AG04449 (cell line): ENCODE data around the gene DNAJC21.

Experiments used
- CTCF ChIA-PET: fragments of 350-600 bp; formaldehyde crosslinking; extraction: SDS; loops from one replicate; lab custom pipeline; 2021; ENCODE audit warnings: antibody characterized with exemption; lab: Yijun Ruan, JAX
- POLR2A ChIA-PET: fragments of 400-600, 350-600 bp; formaldehyde crosslinking; extraction: SDS; loops from one replicate; lab custom pipeline; 2020; ENCODE audit warnings: antibody characterized with exemption, inconsistent platforms; lab: Yijun Ruan, JAX
- DNase-seq: peaks from one replicate; pipeline ENCODE4 v3.0.0-alpha.2; 2010; ENCODE audit warnings: low read depth, low spot score
- H3K4me3 ChIP-seq: 2 replicates; pipeline ENCODE4 v1.5.1; 2011; ENCODE audit warnings: low read depth, mild to moderate bottlenecking, control low read depth, low read length
- TF ChIP-seq, protein P1 (sequence below): IDR thresholded peaks from one replicate; pipeline ENCODE4 v1.5.1; 2011; ENCODE audit warnings: mild to moderate bottlenecking, moderate library complexity, low read length, control low read depth, inconsistent platforms; ENCODE audit not compliant: insufficient read depth; ENCODE audit errors: missing control alignments

The DNAJC21 gene

DNA sequence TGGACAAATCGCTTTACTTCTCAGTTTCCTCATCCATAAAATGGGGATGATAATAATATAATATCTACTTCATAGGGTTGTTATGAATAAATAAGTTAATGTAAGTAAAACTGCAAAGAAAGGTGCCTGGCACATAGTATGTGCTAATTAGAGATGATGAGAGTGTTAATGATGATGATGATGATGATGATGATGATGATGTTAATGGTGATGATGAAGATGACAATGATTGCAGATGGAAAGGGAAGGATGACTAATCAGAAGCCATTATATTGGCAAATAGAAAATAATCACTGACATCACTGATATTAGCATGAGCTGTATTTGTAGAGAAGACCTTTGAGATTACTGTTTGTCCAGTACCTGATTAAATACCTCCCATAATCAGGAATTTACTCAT is 34.6 kb upstream of the DNAJC21 start:
- TF ChIP-seq, protein P1, sequence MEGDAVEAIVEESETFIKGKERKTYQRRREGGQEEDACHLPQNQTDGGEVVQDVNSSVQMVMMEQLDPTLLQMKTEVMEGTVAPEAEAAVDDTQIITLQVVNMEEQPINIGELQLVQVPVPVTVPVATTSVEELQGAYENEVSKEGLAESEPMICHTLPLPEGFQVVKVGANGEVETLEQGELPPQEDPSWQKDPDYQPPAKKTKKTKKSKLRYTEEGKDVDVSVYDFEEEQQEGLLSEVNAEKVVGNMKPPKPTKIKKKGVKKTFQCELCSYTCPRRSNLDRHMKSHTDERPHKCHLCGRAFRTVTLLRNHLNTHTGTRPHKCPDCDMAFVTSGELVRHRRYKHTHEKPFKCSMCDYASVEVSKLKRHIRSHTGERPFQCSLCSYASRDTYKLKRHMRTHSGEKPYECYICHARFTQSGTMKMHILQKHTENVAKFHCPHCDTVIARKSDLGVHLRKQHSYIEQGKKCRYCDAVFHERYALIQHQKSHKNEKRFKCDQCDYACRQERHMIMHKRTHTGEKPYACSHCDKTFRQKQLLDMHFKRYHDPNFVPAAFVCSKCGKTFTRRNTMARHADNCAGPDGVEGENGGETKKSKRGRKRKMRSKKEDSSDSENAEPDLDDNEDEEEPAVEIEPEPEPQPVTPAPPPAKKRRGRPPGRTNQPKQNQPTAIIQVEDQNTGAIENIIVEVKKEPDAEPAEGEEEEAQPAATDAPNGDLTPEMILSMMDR, result no peak
- H3K4me3 ChIP-seq, result no peak overlapping the region
- DNase-seq, result no peak
- ChIA-PET CTCF (interaction anchor here (1.8 to 18.8 kb wide), 3 partner anchors 8 to 416 kb away, joined by 6 to 687 read pairs (median 40); no protein-coding TSS in a partner anchor), POLR2A (no interaction called here)

DNA sequence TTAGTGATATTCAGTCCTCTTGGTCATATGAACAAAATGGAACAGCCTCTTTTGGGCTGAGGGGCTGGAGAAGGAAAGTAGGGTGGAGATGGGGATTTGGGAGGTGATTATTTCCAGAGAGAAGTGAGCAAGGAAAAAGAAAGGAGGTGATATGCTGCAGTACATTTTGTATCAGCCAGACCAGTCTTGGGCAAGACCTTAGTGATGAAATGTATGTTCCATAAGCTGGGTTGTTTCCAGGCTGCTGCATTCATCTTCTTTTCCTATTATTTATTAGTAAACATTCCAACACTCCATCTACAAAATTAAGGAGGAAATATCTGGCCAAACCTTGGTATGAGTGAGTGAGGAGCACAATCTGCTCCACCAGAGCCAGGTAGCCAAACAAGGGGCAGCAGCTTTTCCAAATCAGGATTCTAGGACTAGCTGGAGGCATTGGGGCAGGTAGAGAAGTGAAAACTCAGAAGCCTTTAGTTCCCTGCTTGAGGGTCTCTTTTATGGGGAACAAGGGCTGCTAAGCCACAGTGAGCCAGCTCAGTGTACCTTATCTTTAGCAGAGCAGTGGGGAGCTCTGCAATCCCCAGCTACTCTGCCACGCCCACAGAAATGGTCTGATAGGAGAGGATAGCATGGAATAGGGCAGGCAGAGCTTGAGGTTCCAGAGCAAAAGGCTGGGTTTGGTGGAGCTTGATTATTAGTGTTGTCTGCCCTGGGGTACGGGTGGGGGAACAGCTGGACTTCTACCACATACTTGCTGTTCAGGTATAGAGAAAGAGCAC is 33.5 kb upstream of the DNAJC21 start:
- CTCF ChIA-PET, result interaction anchor here (0.7 to 18.8 kb wide), 7 partner anchors 11 to 417 kb away, joined by 3 to 687 read pairs (median 3); no protein-coding TSS in a partner anchor
- no peak for DNase-seq
- POLR2A ChIA-PET, result no interaction called here
- TF ChIP-seq, protein P1, result no peak
- H3K4me3 ChIP-seq, result no peak overlapping the region

DNA sequence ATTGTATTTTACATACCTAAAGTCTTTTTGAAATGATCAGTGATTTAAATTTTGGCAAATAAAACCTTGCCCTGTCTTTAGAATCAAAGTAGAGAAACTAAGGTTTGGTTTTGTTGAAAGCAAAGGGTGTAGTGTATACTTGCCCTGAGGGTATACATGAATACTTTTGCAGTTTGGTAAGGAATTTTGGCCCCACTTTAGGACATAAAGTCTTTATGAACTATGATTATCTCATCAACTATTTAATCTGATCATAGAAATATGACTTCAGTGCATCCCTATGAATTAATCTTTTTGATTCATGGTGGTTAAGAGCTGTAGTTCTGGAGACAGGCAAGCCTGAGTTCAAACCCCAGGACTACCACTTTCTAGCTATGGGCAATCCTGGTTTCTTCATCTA is 31.7 kb upstream of the DNAJC21 start:
- no peak overlapping the region for H3K4me3 ChIP-seq
- CTCF ChIA-PET, result interaction anchor here (0.6 to 18.8 kb wide), 49 partner anchors 8 to 431 kb away, joined by 3 to 687 read pairs (median 5); partner anchors contain the start of genes BRIX1, RAD1 and TTC23L
- no peak for DNase-seq
- POLR2A ChIA-PET, result no interaction called here
- TF ChIP-seq, protein P1, result no peak

DNA sequence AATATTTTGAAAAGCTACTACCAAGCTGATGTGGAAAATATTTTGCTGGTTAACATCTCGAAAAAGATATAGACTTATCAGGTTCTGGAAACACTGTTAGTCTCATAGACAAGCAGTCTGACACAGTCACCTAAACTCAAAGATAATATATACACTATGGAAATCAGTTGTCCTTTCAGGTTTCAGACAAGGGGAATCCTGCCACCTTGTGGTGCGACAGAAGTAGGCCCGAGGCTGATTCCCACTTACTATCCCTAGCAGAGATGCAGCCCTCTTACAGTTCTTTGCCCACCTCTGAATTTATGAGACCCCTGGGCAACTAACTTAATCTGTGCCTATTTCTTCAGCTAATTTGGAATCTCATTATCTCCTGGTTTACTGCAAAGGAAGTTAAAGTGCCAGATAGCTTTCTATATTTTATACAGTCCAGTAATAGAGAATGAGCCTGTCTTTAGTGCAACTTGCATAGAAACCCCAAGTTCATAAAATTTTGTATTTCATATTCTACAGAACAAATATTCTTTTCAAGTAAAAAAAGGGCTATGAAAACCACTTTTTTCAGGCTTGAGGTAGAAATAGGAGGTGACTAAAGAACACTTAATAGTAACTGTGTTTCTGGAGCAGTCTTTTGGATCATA is 31.0 kb upstream of the DNAJC21 start:
- ChIA-PET POLR2A (no interaction called here), CTCF (interaction anchor here (0.6 to 18.8 kb wide), 67 partner anchors 9 to 438 kb away, joined by 3 to 687 read pairs (median 4); partner anchors contain the start of genes BRIX1, RAD1 and TTC23L)
- peak; percentile 38 for DNase-seq
- TF ChIP-seq, protein P1, result peak; percentile 76
- no peak overlapping the region for H3K4me3 ChIP-seq

DNA sequence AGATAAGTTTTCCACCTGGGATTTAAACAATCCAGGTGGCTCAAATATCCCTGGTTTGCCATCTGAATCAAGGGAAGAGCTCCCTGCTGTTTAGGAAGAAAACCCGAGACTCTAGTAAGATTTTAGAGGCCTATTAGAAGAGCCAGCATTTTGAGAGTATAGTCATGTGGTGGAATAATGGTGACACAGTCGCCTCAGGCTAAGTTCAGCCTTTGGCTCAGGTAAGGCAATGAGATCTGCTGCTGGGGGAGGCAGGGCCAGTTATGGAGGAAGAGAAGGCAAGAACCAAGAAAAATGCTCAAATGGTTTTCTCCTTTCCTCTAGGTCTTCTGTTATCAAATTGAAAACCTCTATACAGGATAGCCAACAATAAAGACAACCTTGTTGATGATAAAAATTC is 30.3 kb upstream of the DNAJC21 start:
- TF ChIP-seq, protein P1, result no peak
- CTCF ChIA-PET, result interaction anchor here (0.6 to 18.8 kb wide), 55 partner anchors 8 to 438 kb away, joined by 3 to 687 read pairs (median 5); partner anchors contain the start of genes BRIX1, RAD1 and TTC23L
- DNase-seq, result no peak
- POLR2A ChIA-PET, result no interaction called here
- no peak overlapping the region for H3K4me3 ChIP-seq

DNA sequence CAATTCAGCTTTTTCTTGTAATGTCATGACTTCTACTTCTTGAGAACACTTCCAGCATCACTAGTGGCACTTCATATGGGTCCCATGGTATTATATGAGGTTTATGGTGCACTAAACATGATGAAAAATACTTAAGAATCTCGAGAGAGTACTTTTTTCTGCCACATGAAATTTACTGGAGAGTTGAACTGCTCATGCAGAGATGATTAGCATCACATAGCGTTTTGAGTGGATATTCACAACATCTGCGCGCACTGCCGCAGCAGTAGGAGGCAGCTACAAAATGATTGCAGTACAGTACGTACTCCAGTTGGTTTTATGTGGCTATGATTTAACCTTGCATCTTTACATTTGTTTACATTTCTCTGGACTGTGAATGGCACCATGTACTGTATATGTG is 28.7 kb upstream of the DNAJC21 start:
- no peak overlapping the region for H3K4me3 ChIP-seq
- TF ChIP-seq, protein P1, result no peak
- DNase-seq, result no peak
- CTCF ChIA-PET, result interaction anchor here (1.0 to 18.8 kb wide), 5 partner anchors 9 to 422 kb away, joined by 3 to 687 read pairs (median 3); no protein-coding TSS in a partner anchor
- POLR2A ChIA-PET, result no interaction called here
